ENCODE measurements around the gene ANAPC7. TPM values are rescaled to one million over a fixed set of nuclear protein-coding genes. Genes with fewer than 3 reads are reported as not detected.
"Not testable (repeated sequence)": the region's sequence is repeated elsewhere in the genome, so short reads cannot be mapped to it uniquely, and the experiment has no call there.

Gene ANAPC7
- total RNA-seq, 2 donors from 2014 or later: 63.1 to 64.8 TPM

DNA sequence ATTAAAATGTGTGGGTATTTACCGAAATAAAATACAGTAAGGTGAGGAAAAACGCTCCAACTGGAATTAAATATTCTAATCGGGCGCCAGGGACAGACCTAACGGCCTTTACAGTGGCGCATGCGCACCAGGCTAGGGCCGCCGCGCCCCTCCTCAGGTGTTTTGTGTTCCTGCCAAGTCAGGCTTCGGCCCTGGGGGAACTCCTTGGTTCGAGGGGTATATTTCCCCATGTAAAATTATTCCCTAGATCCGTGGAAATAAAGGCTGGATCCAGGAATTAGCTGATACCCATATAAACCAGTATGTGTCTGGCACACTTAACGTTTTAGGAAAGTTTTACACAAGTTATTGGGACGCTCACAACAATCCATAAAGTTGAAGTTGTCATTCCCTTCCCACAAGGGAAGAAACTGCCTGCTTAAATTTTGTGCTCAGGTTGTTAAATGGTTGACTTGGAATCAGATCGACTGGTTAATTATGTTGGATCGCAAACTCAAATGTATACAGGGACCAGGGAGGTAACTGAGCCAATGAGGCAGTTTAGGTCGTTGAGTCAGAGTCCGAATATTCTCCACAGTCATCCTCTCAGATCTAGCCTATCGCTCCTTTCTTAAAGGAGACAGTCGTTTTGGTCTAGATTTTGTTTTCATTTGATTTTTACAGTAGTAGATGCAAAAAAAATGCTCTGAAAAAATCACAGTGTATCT lies 621 bp upstream of the ANAPC7 start:
- Mint-ChIP-seq H3K27ac (peak overlapping the region in 1 of 2 donors; percentile 99), H3K9me3 (no peaks in the 10 kb centered on the region), H3K36me3 (peaks cover 13 to 17% of the 10 kb centered on the region in 2 donors)
- ATAC-seq (peak; percentile 57 to 67), DNase-seq (ENCODE audit: low spot score in 2 of 2) (peak; percentile 77 to 82)

- Mint-ChIP-seq H3K36me3 (peaks cover 16 to 21% of the 10 kb centered on the region in 2 donors), H3K9me3 (no peaks in the 10 kb centered on the region), H3K27ac (peak overlapping the region; percentile 68 to 69)
- ATAC-seq: no peak
- no peak for DNase-seq (ENCODE audit: low spot score in 2 of 2)
Observed at GRCh38 chr12:110382683-110383082, 20.8 kb downstream of the ANAPC7 start.

DNA sequence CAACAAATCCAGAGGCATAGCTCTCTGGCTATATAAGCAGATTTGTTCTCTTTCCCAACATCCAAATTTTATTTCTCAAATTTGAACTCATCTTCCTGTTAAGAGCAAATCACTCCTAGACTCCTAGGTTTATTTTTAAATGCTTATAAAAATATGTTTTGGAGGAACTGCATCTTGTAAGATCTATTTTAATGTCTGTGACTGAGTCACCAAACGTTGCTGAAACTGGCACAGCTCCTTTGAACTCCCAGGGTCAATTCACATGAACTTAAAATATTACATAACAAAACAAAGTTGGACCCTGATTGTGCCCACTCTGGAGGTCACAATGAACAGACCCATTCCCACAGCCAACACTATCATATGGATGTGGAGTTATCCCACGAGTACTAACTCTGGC lies 23.9 kb downstream of the ANAPC7 start:
- Mint-ChIP-seq H3K9me3 (no peaks in the 10 kb centered on the region), H3K27ac (no peak overlapping the region), H3K36me3 (peaks cover 10 to 21% of the 10 kb centered on the region in 2 donors)
- DNase-seq (ENCODE audit: low spot score in 2 of 2): no peak
- no peak for ATAC-seq

DNA sequence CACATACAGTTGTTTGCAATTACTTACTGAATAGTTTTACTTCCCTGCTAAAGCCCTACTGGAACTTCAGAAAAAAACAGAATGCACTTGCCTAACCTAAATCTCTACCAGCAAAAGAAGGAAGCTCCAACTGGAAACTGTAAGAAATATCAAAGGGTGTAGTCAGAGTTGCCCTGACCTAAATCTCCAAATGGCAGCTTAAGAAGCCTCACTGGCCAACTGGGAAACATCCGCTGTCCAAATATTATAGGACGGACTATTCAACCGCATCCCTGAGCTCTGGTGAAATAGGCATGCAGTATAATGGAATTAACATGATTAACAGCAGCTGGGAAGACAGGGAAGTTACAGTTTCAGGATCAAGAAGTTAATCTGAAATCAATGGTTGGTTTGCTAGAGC lies 24.3 kb downstream of the ANAPC7 start:
- DNase-seq (ENCODE audit: low spot score in 2 of 2): no peak
- H3K36me3 Mint-ChIP-seq: peaks cover 10 to 21% of the 10 kb centered on the region in 2 donors
- no peak for ATAC-seq
- no peak overlapping the region for H3K27ac Mint-ChIP-seq
- H3K9me3 Mint-ChIP-seq: no peaks in the 10 kb centered on the region

- Mint-ChIP-seq H3K36me3 (peaks cover 10 to 21% of the 10 kb centered on the region in 2 donors), H3K27ac (peak overlapping the region in 1 of 2 donors; percentile 88)
- H3K9me3 Mint-ChIP-seq; DNase-seq (ENCODE audit: low spot score in 2 of 2); ATAC-seq: not testable (repeated sequence)
Observed at GRCh38 chr12:110378131-110378790, 25.2 kb downstream of the ANAPC7 start.

DNA sequence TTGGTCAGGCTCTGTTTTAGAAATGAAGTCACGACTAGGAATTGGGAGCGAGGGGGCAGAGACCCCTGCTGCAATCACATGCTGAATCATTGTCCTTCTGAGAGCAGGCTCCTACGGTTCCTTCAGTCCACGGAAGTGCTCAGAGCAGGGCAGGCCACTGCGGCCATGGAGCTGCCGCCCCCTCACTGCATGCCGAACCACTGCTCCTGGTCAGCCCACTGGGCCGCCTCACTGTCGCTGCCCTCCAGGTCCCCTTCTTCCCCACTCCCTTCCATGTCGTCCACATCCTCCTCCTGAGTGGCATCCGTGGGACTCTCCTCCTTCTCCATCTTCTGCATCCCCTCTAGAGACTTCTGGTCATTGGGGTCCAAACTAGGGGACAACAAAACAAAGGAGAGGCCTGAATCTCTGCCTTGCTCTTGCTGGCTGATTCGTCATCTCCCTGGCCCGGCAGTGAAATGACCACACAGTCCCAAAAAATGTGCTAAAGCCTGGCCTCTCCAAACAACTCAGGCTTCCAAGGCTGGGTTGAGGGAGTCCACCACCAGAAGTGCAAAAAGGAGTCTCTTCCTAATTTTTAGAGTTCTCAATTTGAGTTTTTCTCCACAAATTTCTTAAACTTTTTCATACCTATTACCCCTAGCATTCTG lies 29.4 kb downstream of the ANAPC7 start:
- H3K9me3 Mint-ChIP-seq: no peaks in the 10 kb centered on the region
- H3K27ac Mint-ChIP-seq: peak overlapping the region in 1 of 2 donors; percentile 90
- no peak for DNase-seq (ENCODE audit: low spot score in 2 of 2)
- no peak for ATAC-seq
- H3K36me3 Mint-ChIP-seq: peaks cover 6 to 10% of the 10 kb centered on the region in 2 donors

GRCh38 chr12:110373425-110373824 lies 30.1 kb downstream of the ANAPC7 start:
- no peak for ATAC-seq
- DNase-seq (ENCODE audit: low spot score in 2 of 2): no peak
- peaks cover 2 to 8% of the 10 kb centered on the region in 2 donors for H3K36me3 Mint-ChIP-seq
- H3K27ac Mint-ChIP-seq: peak overlapping the region in 1 of 2 donors; percentile 31
- H3K9me3 Mint-ChIP-seq: no peaks in the 10 kb centered on the region

- H3K9me3 Mint-ChIP-seq: no peaks in the 10 kb centered on the region
- peaks cover 0 to 5% of the 10 kb centered on the region in 2 donors for H3K36me3 Mint-ChIP-seq
- H3K27ac Mint-ChIP-seq: peak overlapping the region in 1 of 2 donors; percentile 31
- no peak for DNase-seq (ENCODE audit: low spot score in 2 of 2)
- ATAC-seq: no peak
Observed at GRCh38 chr12:110373025-110373424, 30.5 kb downstream of the ANAPC7 start.

- H3K9me3 Mint-ChIP-seq: no peaks in the 10 kb centered on the region
- H3K27ac Mint-ChIP-seq: peak overlapping the region in 1 of 2 donors; percentile 90
- H3K36me3 Mint-ChIP-seq: peaks cover 0 to 5% of the 10 kb centered on the region in 2 donors
Observed at GRCh38 chr12:110372056-110372425, 31.5 kb downstream of the ANAPC7 start.

DNA sequence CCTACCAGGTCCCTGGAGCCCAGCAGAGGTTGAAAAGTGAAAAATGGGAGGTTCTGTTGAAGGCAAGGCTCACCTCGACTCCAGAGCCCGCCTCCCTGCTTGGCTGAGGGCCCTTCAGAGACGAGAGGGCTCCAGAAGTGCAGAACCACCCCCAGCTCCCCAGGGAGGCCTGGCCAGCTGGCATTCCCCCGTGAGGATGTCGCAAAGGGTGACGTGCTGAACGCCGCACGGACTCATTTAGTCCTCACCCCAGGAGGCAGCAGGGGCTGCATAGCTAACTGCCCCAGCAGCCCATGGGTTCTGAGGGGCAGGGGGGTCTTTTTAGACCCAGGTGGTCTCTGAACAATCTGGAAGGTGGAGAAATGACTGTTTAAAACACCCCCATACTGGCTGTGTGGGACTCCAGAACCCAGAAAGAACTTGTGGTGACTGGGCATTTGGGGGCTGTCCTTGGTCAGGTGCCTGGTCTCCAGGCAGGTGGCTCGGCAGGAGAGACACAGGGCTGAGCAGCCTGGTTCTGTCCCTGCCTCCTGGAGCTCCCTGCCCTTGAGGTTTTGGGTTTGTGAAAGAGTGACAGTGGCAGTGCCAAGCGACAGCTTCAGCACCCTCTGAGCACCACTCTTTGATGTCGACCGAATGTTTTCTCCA lies 32.0 kb downstream of the ANAPC7 start:
- DNase-seq (ENCODE audit: low spot score in 2 of 2): no peak
- Mint-ChIP-seq H3K27ac (peak overlapping the region in 1 of 2 donors; percentile 90), H3K36me3 (peaks cover 0 to 5% of the 10 kb centered on the region in 2 donors), H3K9me3 (no peaks in the 10 kb centered on the region)
- no peak for ATAC-seq

More at GRCh38 chr12:110372056-110372425, 31.5 kb downstream of the ANAPC7 start:
- no peak for DNase-seq (ENCODE audit: low spot score in 2 of 2)
- no peak for ATAC-seq

DNA sequence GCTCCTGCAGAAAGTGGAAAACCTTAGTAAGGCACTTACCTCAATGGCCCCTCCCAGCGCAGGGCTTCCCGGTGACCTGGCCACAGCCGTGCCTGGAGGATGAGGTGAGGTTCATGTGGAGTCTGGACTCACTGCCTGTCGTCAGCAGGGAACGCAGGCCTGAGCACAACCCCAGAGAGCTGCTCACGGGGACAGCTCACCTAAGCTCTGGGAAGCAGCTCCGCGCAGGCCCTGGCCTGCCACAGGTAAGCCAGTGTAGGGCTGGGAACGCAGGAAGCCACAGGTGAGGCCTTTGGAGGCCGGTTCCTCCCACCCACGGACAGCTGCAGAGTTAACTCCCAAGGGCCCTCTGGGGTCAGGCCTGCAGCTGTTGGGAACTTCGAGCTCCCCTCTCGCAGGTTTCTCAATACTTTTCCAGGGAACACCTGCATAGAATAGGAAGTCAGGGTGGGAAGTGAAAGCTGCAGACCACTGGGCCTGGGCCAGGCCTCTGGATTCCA lies 32.7 kb downstream of the ANAPC7 start:
- no peak overlapping the region for H3K27ac Mint-ChIP-seq
- DNase-seq (ENCODE audit: low spot score in 2 of 2) (no peak), ATAC-seq (no peak)
- no peaks in the 10 kb centered on the region for H3K9me3 Mint-ChIP-seq
- peaks cover 0 to 5% of the 10 kb centered on the region in 2 donors for H3K36me3 Mint-ChIP-seq

GRCh38 chr12:110369992-110370391 lies 33.5 kb downstream of the ANAPC7 start:
- H3K36me3 Mint-ChIP-seq: peaks cover 0 to 2% of the 10 kb centered on the region in 2 donors
- H3K9me3 Mint-ChIP-seq: no peaks in the 10 kb centered on the region
- ATAC-seq (peak in 1 of 2 donors; percentile 13), DNase-seq (ENCODE audit: low spot score in 2 of 2) (no peak)
- H3K27ac Mint-ChIP-seq: no peak overlapping the region

DNA sequence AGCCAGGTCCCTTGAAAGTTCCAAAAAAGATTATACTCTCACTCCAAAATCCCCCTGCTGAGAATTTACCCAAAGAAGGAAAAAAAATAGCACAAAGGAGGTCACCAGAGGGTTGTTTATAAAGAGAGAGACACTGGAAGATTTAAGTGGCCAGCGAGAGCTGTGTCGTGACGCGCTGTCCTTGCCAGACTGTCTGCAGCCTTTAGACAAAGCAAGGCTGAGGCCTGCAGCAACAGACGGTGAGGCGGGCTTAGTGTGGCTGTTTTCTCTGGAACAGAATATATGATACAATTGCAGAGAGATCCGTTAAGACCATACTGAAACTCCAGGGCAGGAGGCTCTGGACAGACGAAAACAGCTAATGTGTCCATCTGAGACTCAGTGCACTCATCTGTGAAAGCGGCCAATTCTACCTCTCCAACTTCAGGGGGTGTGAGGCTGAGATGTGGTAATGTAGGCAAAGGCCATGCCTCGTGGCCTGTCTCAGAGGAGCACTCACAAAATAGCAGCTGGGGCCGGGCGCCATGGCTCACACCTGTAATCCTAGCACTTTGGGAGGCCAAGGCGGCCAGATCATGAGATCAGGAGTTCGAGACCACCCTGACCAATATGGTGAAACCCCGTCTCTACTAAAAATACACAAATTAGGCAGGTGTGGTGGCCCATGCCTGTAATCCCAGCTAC lies 36.2 kb downstream of the ANAPC7 start:
- no peaks in the 10 kb centered on the region for H3K36me3 Mint-ChIP-seq
- ATAC-seq: no peak

GRCh38 chr12:110366321-110367142 lies 37.0 kb downstream of the ANAPC7 start:
- no peak for DNase-seq (ENCODE audit: low spot score in 2 of 2)
- H3K9me3 Mint-ChIP-seq: no peaks in the 10 kb centered on the region
- no peaks in the 10 kb centered on the region for H3K36me3 Mint-ChIP-seq
- peak overlapping the region in 1 of 2 donors; percentile 36 for H3K27ac Mint-ChIP-seq
- peak in 1 of 2 donors; percentile 11 for ATAC-seq

More for the DNA sequence above, 36.2 kb downstream of the ANAPC7 start:
- DNase-seq (ENCODE audit: low spot score in 2 of 2): no peak
- H3K9me3 Mint-ChIP-seq: no peaks in the 10 kb centered on the region
- H3K27ac Mint-ChIP-seq: no peak overlapping the region

GRCh38 chr12:110365489-110366320 lies 37.8 kb downstream of the ANAPC7 start:
- H3K27ac Mint-ChIP-seq: no peak overlapping the region

More at GRCh38 chr12:110365489-110366320, 37.8 kb downstream of the ANAPC7 start:
- ATAC-seq (no peak), DNase-seq (ENCODE audit: low spot score in 2 of 2) (no peak)
- Mint-ChIP-seq H3K36me3 (no peaks in the 10 kb centered on the region), H3K9me3 (no peaks in the 10 kb centered on the region)
